Tibial nerve (tissue), 4 donors: ENCODE measurements around the gene GCK. TPM values are rescaled to one million over a fixed set of nuclear protein-coding genes. Genes with fewer than 3 reads are reported as not detected.

Experiments
- DNase-seq, 2 donors: peaks; one replicate each; pipeline ENCODE4 v3.0.0-alpha.2; 2019; ENCODE audit warnings: low spot score in 2 of 2
- H3K27ac ChIP-seq, 4 donors: fragments of 200-600 bp; sonication (generic) in 3 of 4; one replicate each; pipeline ENCODE4 v1.5.1; 2017 to 2019; ENCODE audit warnings: mild to moderate bottlenecking in 1 of 4
- H3K27me3 ChIP-seq, 2 donors: fragments of 200-600 bp; sonication (generic) in 1 of 2; one replicate each; pipeline versions ENCODE4 v1.5.1 to v1.6.0; 2017 to 2019
- H3K36me3 ChIP-seq, 3 donors: fragments of 200-600 bp; sonication (generic); one replicate each; pipeline ENCODE4 v1.5.1; 2018 to 2019
- H3K4me1 ChIP-seq, 4 donors: fragments of 200-600 bp; sonication (generic) in 3 of 4; one replicate each; pipeline ENCODE4 v1.5.1; 2017 to 2019
- H3K4me3 ChIP-seq, 4 donors: fragments of 200-600 bp; sonication (generic) in 3 of 4; one replicate each; pipeline ENCODE4 v1.5.1; 2017 to 2019; ENCODE audit warnings: mild to moderate bottlenecking in 1 of 4, moderate library complexity in 1 of 4
- H3K9me3 ChIP-seq, 4 donors: fragments of 200-600 bp; sonication (generic) in 3 of 4; one replicate each; pipeline ENCODE4 v1.5.1; 2017 to 2019
- CTCF ChIP-seq, 5 experiments: fragments of 200-600 bp in 3 of 5; fragments of 450-650 bp in 2 of 5; sonication (generic) in 3 of 5; IDR thresholded peaks; one replicate each; pipeline ENCODE4 v1.5.1; 2016 to 2019; ENCODE audit warnings: antibody characterized with exemption in 5 of 5, mild to moderate bottlenecking in 3 of 5, moderate library complexity in 2 of 5
- EP300 ChIP-seq, 2 donors: sonication (generic); formaldehyde crosslinking; IDR thresholded peaks; one replicate each; pipeline ENCODE4 v1.6.1; 2017; ENCODE audit warnings: antibody characterized with exemption in 2 of 2, mild to moderate bottlenecking in 1 of 2
- POLR2A ChIP-seq, 2 donors: fragments of 450-650 bp; IDR thresholded peaks; one replicate each; pipeline ENCODE4 v1.6.1; 2017; ENCODE audit warnings: antibody characterized with exemption in 2 of 2, mild to moderate bottlenecking in 2 of 2, moderate library complexity in 2 of 2
- WGBS, 2 donors: methylation state at CpG; one replicate each; pipeline ENCODE4 v1.1.5; 2018; 5-methylcytosine and 5-hydroxymethylcytosine counted together
- total RNA-seq, 4 donors: library from RNA; depleted of rRNA; stranded (reverse); fragments of >200 nt; gene quantifications; one replicate each; pipeline ENCODE4 v1.1.0, GENCODE V29; 2016

The GCK gene
- total RNA-seq, 4 donors from 2014 or later = 2.3 to 3.0 (median 2.4) TPM; not detected in 1

GRCh38 chr7:44138698-44139097 lies 50.5 kb downstream of the GCK start:
- WGBS, 2 donors = 72 to 87% methylated on average over 8 of the region's 8 CpGs
- Histone ChIP-seq H3K9me3 (no peaks in the 10 kb centered on the region), H3K36me3 (no peaks in the 10 kb centered on the region), H3K27ac (no peak overlapping the region), H3K4me1 (no peaks in the 10 kb centered on the region), H3K27me3 (no peaks in the 10 kb centered on the region), H3K4me3 (no peak overlapping the region)
- TF ChIP-seq EP300 (IDR thresholded peaks at IDR 0.05) = no peak
- TF ChIP-seq POLR2A (IDR thresholded peaks at IDR 0.05) = no peak
- TF ChIP-seq CTCF (IDR thresholded peaks at IDR 0.05) = no peak
- DNase-seq = no peak

- Histone ChIP-seq H3K27me3 (no peaks in the 10 kb centered on the region), H3K36me3 (no peaks in the 10 kb centered on the region), H3K4me3 (no peak overlapping the region), H3K27ac (no peak overlapping the region), H3K9me3 (no peaks in the 10 kb centered on the region), H3K4me1 (no peaks in the 10 kb centered on the region)
- 82 to 85% methylated on average over 5 of the region's 5 CpGs for WGBS, 2 donors
- DNase-seq = no peak
- TF ChIP-seq EP300 (IDR thresholded peaks at IDR 0.05) (no peak), CTCF (IDR thresholded peaks at IDR 0.05) (no peak), POLR2A (IDR thresholded peaks at IDR 0.05) (no peak)
Observed at GRCh38 chr7:44136731-44137130, 52.5 kb downstream of the GCK start.

GRCh38 chr7:44134943-44135628 lies 54.2 kb downstream of the GCK start:
- Histone ChIP-seq H3K4me1 (no peaks in the 10 kb centered on the region), H3K27ac (no peak overlapping the region), H3K36me3 (no peaks in the 10 kb centered on the region), H3K9me3 (no peaks in the 10 kb centered on the region), H3K4me3 (no peak overlapping the region), H3K27me3 (no peaks in the 10 kb centered on the region)
- DNase-seq = no peak
- TF ChIP-seq CTCF (IDR thresholded peaks at IDR 0.05) = no peak
- TF ChIP-seq POLR2A (IDR thresholded peaks at IDR 0.05) = no peak
- no peak for TF ChIP-seq EP300 (IDR thresholded peaks at IDR 0.05)
- WGBS, 2 donors = 88 to 93% methylated on average over 4 of the region's 4 CpGs

GRCh38 chr7:44133295-44133694 lies 55.9 kb downstream of the GCK start:
- WGBS, 2 donors = 26 to 60% methylated on average over 3 of the region's 3 CpGs
- H3K36me3 ChIP-seq = no peaks in the 10 kb centered on the region
- no peak for DNase-seq
- H3K9me3 ChIP-seq = no peaks in the 10 kb centered on the region
- H3K27ac ChIP-seq = no peak overlapping the region
- no peak overlapping the region for H3K4me3 ChIP-seq
- no peaks in the 10 kb centered on the region for H3K4me1 ChIP-seq
- TF ChIP-seq POLR2A (IDR thresholded peaks at IDR 0.05) (no peak), EP300 (IDR thresholded peaks at IDR 0.05) (no peak), CTCF (IDR thresholded peaks at IDR 0.05) (no peak)
- no peaks in the 10 kb centered on the region for H3K27me3 ChIP-seq

GRCh38 chr7:44132039-44132438 lies 57.2 kb downstream of the GCK start:
- 71 to 78% methylated on average over 2 of the region's 2 CpGs for WGBS, 2 donors
- no peak overlapping the region for H3K4me3 ChIP-seq

More at GRCh38 chr7:44132039-44132438, 57.2 kb downstream of the GCK start:
- H3K4me1 ChIP-seq = no peaks in the 10 kb centered on the region
- no peak for DNase-seq
- H3K9me3 ChIP-seq = no peaks in the 10 kb centered on the region
- H3K27ac ChIP-seq = no peak overlapping the region
- H3K27me3 ChIP-seq = no peaks in the 10 kb centered on the region
- TF ChIP-seq CTCF (IDR thresholded peaks at IDR 0.05) (no peak), POLR2A (IDR thresholded peaks at IDR 0.05) (no peak), EP300 (IDR thresholded peaks at IDR 0.05) (no peak)
- H3K36me3 ChIP-seq = no peaks in the 10 kb centered on the region
